Measurements from ENCODE around the gene CEBPE. TPM values are rescaled to one million over a fixed set of nuclear protein-coding genes. Genes with fewer than 3 reads are reported as not detected.

The CEBPE gene
- total RNA-seq, 1 donor from 2014 or later: 0.09 TPM

- intact Hi-C loops (cut with micrococcal nuclease): no loop called here
Observed at GRCh38 chr14:23086565-23086964, 32.5 kb downstream of the CEBPE start.

- intact Hi-C loops (cut with micrococcal nuclease): no loop called here
Observed at GRCh38 chr14:23085458-23085857, 33.6 kb downstream of the CEBPE start.

GRCh38 chr14:23080474-23080873, 38.6 kb downstream of the CEBPE start:
- intact Hi-C loops (cut with micrococcal nuclease): no loop called here

- intact Hi-C loops (cut with micrococcal nuclease): no loop called here
Observed at GRCh38 chr14:23079716-23080115, 39.3 kb downstream of the CEBPE start.

GRCh38 chr14:23078692-23079116, 40.4 kb downstream of the CEBPE start:
- intact Hi-C loops (cut with micrococcal nuclease): no loop called here

GRCh38 chr14:23077962-23078361, 41.1 kb downstream of the CEBPE start:
- intact Hi-C loops (cut with micrococcal nuclease): no loop called here

- intact Hi-C loops (cut with micrococcal nuclease): no loop called here
Observed at GRCh38 chr14:23076785-23077408, 42.2 kb downstream of the CEBPE start.

- intact Hi-C loops (cut with micrococcal nuclease): no loop called here
Observed at GRCh38 chr14:23074906-23075305, 44.1 kb downstream of the CEBPE start.

GRCh38 chr14:23071921-23072539, 47.0 kb downstream of the CEBPE start:
- intact Hi-C loops (cut with micrococcal nuclease): loop anchor here (1.0 to 2.0 kb wide), 2 partner anchors 22 to 37 kb away; partner anchors contain the start of gene PSMB5

GRCh38 chr14:23071244-23071920, 47.7 kb downstream of the CEBPE start:
- intact Hi-C loops (cut with micrococcal nuclease): loop anchor here (1.0 to 2.0 kb wide), 2 partner anchors 23 to 37 kb away; partner anchors contain the start of gene PSMB5

GRCh38 chr14:23070262-23071129, 48.6 kb downstream of the CEBPE start:
- intact Hi-C loops (cut with micrococcal nuclease): loop anchor here (1.0 to 2.0 kb wide), 2 partner anchors 24 to 36 kb away; partner anchors contain the start of gene PSMB5

GRCh38 chr14:23069413-23069806, 49.6 kb downstream of the CEBPE start:
- intact Hi-C loops (cut with micrococcal nuclease): no loop called here

GRCh38 chr14:23068789-23069412, 50.2 kb downstream of the CEBPE start:
- intact Hi-C loops (cut with micrococcal nuclease): no loop called here

- intact Hi-C loops (cut with micrococcal nuclease): no loop called here
Observed at GRCh38 chr14:23067847-23068788, 50.9 kb downstream of the CEBPE start.

Other genes with a start within 250 kb of the CEBPE start
- 51.0 and 52.5 TPM in 2 replicates for gene LRP10, start 247.5 kb downstream of the CEBPE start, total RNA-seq
- 0.34 and 0.48 TPM in 2 replicates for gene REM2, start 236.0 kb downstream of the CEBPE start, total RNA-seq
- 84.7 and 88.9 TPM in 2 replicates for gene RBM23, start 200.1 kb downstream of the CEBPE start, total RNA-seq
- 78.8 and 86.6 TPM in 2 replicates for gene PRMT5, start 189.9 kb downstream of the CEBPE start, total RNA-seq
- 54.4 and 60.0 TPM in 2 replicates for gene HAUS4, start 162.2 kb downstream of the CEBPE start, total RNA-seq
- 0.66 and 0.91 TPM in 2 replicates for gene AJUBA, start 136.7 kb downstream of the CEBPE start, total RNA-seq
- gene C14orf93, start 109.1 kb downstream of the CEBPE start, total RNA-seq: 9.1 and 10.2 TPM in 2 replicates
- gene PSMB5, start 84.4 kb downstream of the CEBPE start, total RNA-seq: 70.8 and 72.4 TPM in 2 replicates
- gene PSMB11, start 77.0 kb downstream of the CEBPE start, total RNA-seq: not detected in 2 replicates
- 2.6 and 3.0 TPM in 2 replicates for gene CDH24, start 61.7 kb downstream of the CEBPE start, total RNA-seq
- 201 and 210 TPM in 2 replicates for gene ACIN1, start 24.1 kb downstream of the CEBPE start, total RNA-seq
- gene C14orf119, start 23.8 kb downstream of the CEBPE start, total RNA-seq: 41.2 and 44.4 TPM in 2 replicates
- not detected in 2 replicates for gene CIROP, start 14.3 kb downstream of the CEBPE start, total RNA-seq
- gene SLC7A8, start 64.4 kb upstream of the CEBPE start, total RNA-seq: 1.0 and 2.0 TPM in 2 replicates
- gene RNF212B, start 118.7 kb upstream of the CEBPE start, total RNA-seq: not detected in 2 replicates
- gene HOMEZ, start 166.9 kb upstream of the CEBPE start, total RNA-seq: 10.3 and 10.9 TPM in 2 replicates
- 26.3 and 26.5 TPM in 2 replicates for gene PPP1R3E, start 183.6 kb upstream of the CEBPE start, total RNA-seq
- gene BCL2L2, start 187.6 kb upstream of the CEBPE start, total RNA-seq: 6.4 and 8.5 TPM in 2 replicates
- 195 and 196 TPM in 2 replicates for gene PABPN1, start 202.2 kb upstream of the CEBPE start, total RNA-seq
- gene SLC22A17, start 233.6 kb upstream of the CEBPE start, total RNA-seq: 1.4 and 2.0 TPM in 2 replicates
- not detected in 2 replicates for gene EFS, start 245.9 kb upstream of the CEBPE start, total RNA-seq

Data from T-helper 2 cell treated with Interferon-gamma antibody and Interleukin-4, amounts not matched to agents 100 ng/mL and 5 ng/mL, for 36 hours (primary cell).